DMS79 treated with DMSO at 0.1 percent for 48 hours (cell line): Measurements from ENCODE around the gene TRIM23.

Experiments
- DNase-seq: peaks from one replicate; lab custom pipeline; 2025; lab: John Stamatoyannopoulos, UW

Gene TRIM23

GRCh38 chr5:65563777-65564176 is 60.4 kb downstream of the TRIM23 start:
- no peak for DNase-seq

- DNase-seq: peak; percentile 83
Observed at GRCh38 chr5:65562731-65563701, 61.1 kb downstream of the TRIM23 start, which contains the start of the genes CENPK and PPWD1. Gene CENPK (minus strand): TSS chr5:65563168. CDS start chr5:65554907, 8,261 bp downstream. Gene PPWD1 (plus strand): TSS chr5:65563296. CDS start chr5:65563311, 15 bp downstream.

- DNase-seq: no peak
Observed at GRCh38 chr5:65556718-65557117, 67.4 kb downstream of the TRIM23 start.

GRCh38 chr5:65556181-65556580 is 68.0 kb downstream of the TRIM23 start:
- DNase-seq: no peak

- DNase-seq: no peak
Observed at GRCh38 chr5:65555287-65555686, 68.8 kb downstream of the TRIM23 start.

- no peak for DNase-seq
Observed at GRCh38 chr5:65553941-65554340, 70.2 kb downstream of the TRIM23 start.

GRCh38 chr5:65548281-65548680 is 75.9 kb downstream of the TRIM23 start:
- DNase-seq: no peak

- no peak for DNase-seq
Observed at GRCh38 chr5:65546141-65546540, 78.0 kb downstream of the TRIM23 start.

GRCh38 chr5:65544473-65544872 is 79.7 kb downstream of the TRIM23 start:
- no peak for DNase-seq

GRCh38 chr5:65539827-65540226 is 84.3 kb downstream of the TRIM23 start:
- DNase-seq: no peak
